Cardiac muscle cell (in vitro differentiated cells and primary cell): ENCODE measurements around the gene IL19. TPM values are rescaled to one million over a fixed set of nuclear protein-coding genes. Genes with fewer than 3 reads are reported as not detected.

Experiments
- DNase-seq, 2 donors: peaks; one replicate each; pipeline versions ENCODE4 v3.0.0 to v3.0.0-alpha.2; 2010 to 2017; ENCODE audit warnings: low read depth in 1 of 2, low spot score in 1 of 2
- H3K27ac ChIP-seq: fragments of 200-600 bp; sonication (generic); 2 replicates; pipeline ENCODE4 v1.5.1; 2016
- H3K27me3 ChIP-seq: fragments of 200-600 bp; sonication (generic); 2 replicates; pipeline ENCODE4 v1.6.0; 2016; ENCODE audit warnings: control low read depth
- H3K36me3 ChIP-seq: fragments of 200-600 bp; sonication (generic); 2 replicates; pipeline ENCODE4 v1.5.1; 2016; ENCODE audit warnings: control low read depth
- H3K4me1 ChIP-seq: fragments of 200-600 bp; sonication (generic); 2 replicates; pipeline ENCODE4 v1.8.1; 2017; ENCODE audit warnings: low read depth, mild to moderate bottlenecking, mixed run types
- H3K4me3 ChIP-seq: fragments of 200-600 bp; sonication (generic); 2 replicates; pipeline ENCODE4 v1.5.1; 2016; ENCODE audit warnings: mild to moderate bottlenecking
- H3K9me3 ChIP-seq: fragments of 200-600 bp; sonication (generic); 2 replicates; pipeline ENCODE4 v1.5.1; 2017; ENCODE audit warnings: low read depth, mild to moderate bottlenecking, control low read depth
- CTCF ChIP-seq: IDR thresholded peaks from 2 replicates; pipeline ENCODE4 v1.5.1; 2012; ENCODE audit warnings: low read depth, mild to moderate bottlenecking, low read length
- polyA plus RNA-seq: library from polyadenylated mRNA; unstranded; fragments of >200 nt; fragmentation: Nextera tagmentation; extraction: Ambion mirVana; gene quantifications from 2 replicates; pipeline ENCODE4 v1.2.1, GENCODE V29; 2016
- total RNA-seq: library from RNA; depleted of rRNA; stranded (reverse); fragments of >200 nt; gene quantifications from 2 replicates; pipeline ENCODE4 v1.2.3, GENCODE V29; 2016

Gene IL19
- total and polyA plus RNA-seq, 2 experiments from 2014 or later: not detected

- Histone ChIP-seq H3K9me3 (no peaks in the 10 kb centered on the region), H3K36me3 (no peaks in the 10 kb centered on the region), H3K4me3 (no peak overlapping the region), H3K27ac (no peak overlapping the region), H3K4me1 (no peaks in the 10 kb centered on the region), H3K27me3 (no peaks in the 10 kb centered on the region)
- TF ChIP-seq CTCF: no peak
- no peak for DNase-seq
Observed at GRCh38 chr1:206796116-206796515, 25.5 kb downstream of the IL19 start.

- Histone ChIP-seq H3K9me3 (no peaks in the 10 kb centered on the region), H3K36me3 (no peaks in the 10 kb centered on the region), H3K4me1 (no peaks in the 10 kb centered on the region), H3K4me3 (no peak overlapping the region), H3K27me3 (no peaks in the 10 kb centered on the region), H3K27ac (no peak overlapping the region)
- DNase-seq: no peak
- TF ChIP-seq CTCF: no peak
Observed at GRCh38 chr1:206796981-206797402, 26.4 kb downstream of the IL19 start.

- H3K9me3 ChIP-seq: no peaks in the 10 kb centered on the region
- H3K27ac ChIP-seq: no peak overlapping the region
- no peaks in the 10 kb centered on the region for H3K27me3 ChIP-seq
- H3K4me3 ChIP-seq: no peak overlapping the region
- TF ChIP-seq CTCF: peak; percentile 65
- no peaks in the 10 kb centered on the region for H3K4me1 ChIP-seq
- H3K36me3 ChIP-seq: no peaks in the 10 kb centered on the region
- DNase-seq: peak; percentile 34 to 39
Observed at GRCh38 chr1:206797534-206798383, 27.2 kb downstream of the IL19 start.

GRCh38 chr1:206798384-206798996 is 27.9 kb downstream of the IL19 start:
- H3K4me3 ChIP-seq: no peak overlapping the region
- no peak for DNase-seq
- TF ChIP-seq CTCF: no peak
- H3K27me3 ChIP-seq: no peaks in the 10 kb centered on the region
- no peaks in the 10 kb centered on the region for H3K4me1 ChIP-seq
- H3K36me3 ChIP-seq: no peaks in the 10 kb centered on the region
- H3K27ac ChIP-seq: no peak overlapping the region
- no peaks in the 10 kb centered on the region for H3K9me3 ChIP-seq

GRCh38 chr1:206799311-206799710 is 28.7 kb downstream of the IL19 start:
- no peaks in the 10 kb centered on the region for H3K9me3 ChIP-seq
- H3K27me3 ChIP-seq: no peaks in the 10 kb centered on the region
- no peak overlapping the region for H3K4me3 ChIP-seq
- TF ChIP-seq CTCF: no peak
- H3K27ac ChIP-seq: no peak overlapping the region
- no peak for DNase-seq
- no peaks in the 10 kb centered on the region for H3K36me3 ChIP-seq
- H3K4me1 ChIP-seq: no peaks in the 10 kb centered on the region
